ENCODE measurements around the gene IPCEF1. TPM values are rescaled to one million over a fixed set of nuclear protein-coding genes. Genes with fewer than 3 reads are reported as not detected.

IPCEF1 gene
- total and polyA plus RNA-seq, 2 donors (not counting 3 experiments of a cell fraction or from before 2014, with no cell fraction given): 0.01 to 0.51 TPM

GRCh38 chr6:154359161-154359574, 2.6 kb upstream of the IPCEF1 start:
- no peak overlapping the region for H3K4me2 ChIP-seq (ENCODE audit: insufficient read depth, low read length)
- H3K9me3 ChIP-seq (replicated peaks; ENCODE audit: control insufficient read depth, insufficient read depth, low read length): no peaks in the 10 kb centered on the region
- no peaks in the 10 kb centered on the region for H3K4me1 ChIP-seq (ENCODE audit: control insufficient read depth, extremely low read depth, insufficient read depth, low read length)
- no peak overlapping the region for H3K27ac ChIP-seq (ENCODE audit: insufficient read depth, low read depth, low read length)
- H3K9ac ChIP-seq (replicated peaks; ENCODE audit: extremely low read depth, insufficient read depth, low read length): no peak overlapping the region
- no peak overlapping the region for H2AFZ ChIP-seq (ENCODE audit: low read depth, low read length)
- DNase-seq (ENCODE audit: low read depth, low spot score) (no peak), FAIRE-seq (no peak)
- H3K9me1 ChIP-seq (replicated peaks; ENCODE audit: control insufficient read depth, extremely low read depth, insufficient read depth, low read length): no peaks in the 10 kb centered on the region
- TF ChIP-seq CTCF (IDR thresholded peaks at IDR 0.05; ENCODE audit: extremely low read depth in 1 of 2, insufficient read depth in 1 of 2, low read depth in 1 of 2, low read length in 2 of 2): no peak
- TF ChIP-seq MYC (IDR thresholded peaks at IDR 0.05; ENCODE audit: low read depth, low read length): no peak
- no peak for TF ChIP-seq GATA2 (IDR thresholded peaks at IDR 0.05; ENCODE audit: insufficient read depth, insufficient read length, low read depth, low read length)
- no peak for TF ChIP-seq EZH2 (IDR thresholded peaks at IDR 0.05; ENCODE audit: borderline replicate concordance, low read depth, low read length, severe bottlenecking)
- no peak for TF ChIP-seq MAX (IDR thresholded peaks at IDR 0.05; ENCODE audit: insufficient read depth, insufficient read length)
- no peak for TF ChIP-seq POLR2A (IDR thresholded peaks at IDR 0.05; ENCODE audit: low read depth, low read length)
- no peak for TF ChIP-seq POLR2AphosphoS5 (IDR thresholded peaks at IDR 0.05; ENCODE audit: insufficient read depth, low read depth, low read length)
- no peak for TF ChIP-seq FOS (IDR thresholded peaks at IDR 0.05; ENCODE audit: borderline replicate concordance, insufficient read depth, low read length)
- no peak for TF ChIP-seq JUN (IDR thresholded peaks at IDR 0.05; ENCODE audit: borderline replicate concordance, insufficient read depth, insufficient read length, low read depth)
- no TSS peak for BruUV-seq (replicated peaks)
- H3K4me3 ChIP-seq (replicated peaks in 1 of 3; ENCODE audit: insufficient read depth in 1 of 3, low read depth in 1 of 3, low read length in 3 of 3): no peak overlapping the region
- dilution Hi-C loops (cut with MboI; ENCODE audit: extremely low pct_ligation_motif_present, low sequenced_read_pairs): no loop called here
- no peaks in the 10 kb centered on the region for H3K27me3 ChIP-seq (ENCODE audit: control insufficient read depth in 2 of 2, insufficient read depth in 2 of 2, low read length in 2 of 2)
- POLR2A ChIA-PET: no interaction called here
- no peaks in the 10 kb centered on the region for H4K20me1 ChIP-seq (replicated peaks; ENCODE audit: control insufficient read depth, extremely low read depth, insufficient read depth, low read length)
- no peaks in the 10 kb centered on the region for H3K79me2 ChIP-seq (ENCODE audit: control insufficient read depth, insufficient read depth, low read length)
- CTCF ChIA-PET: no interaction called here
- intact Hi-C loops (cut with micrococcal nuclease): no loop called here
- no peaks in the 10 kb centered on the region for H3K36me3 ChIP-seq (ENCODE audit: control insufficient read depth in 2 of 2, extremely low read depth in 1 of 2, insufficient read depth in 2 of 2, low read length in 2 of 2)
